Measurements from ENCODE around the gene DCUN1D2. TPM values are rescaled to one million over a fixed set of nuclear protein-coding genes. Genes with fewer than 3 reads are reported as not detected.

DCUN1D2 gene
- total RNA-seq, 4 donors from 2014 or later = 12.3 to 20.2 (median 17.3) TPM

DNA sequence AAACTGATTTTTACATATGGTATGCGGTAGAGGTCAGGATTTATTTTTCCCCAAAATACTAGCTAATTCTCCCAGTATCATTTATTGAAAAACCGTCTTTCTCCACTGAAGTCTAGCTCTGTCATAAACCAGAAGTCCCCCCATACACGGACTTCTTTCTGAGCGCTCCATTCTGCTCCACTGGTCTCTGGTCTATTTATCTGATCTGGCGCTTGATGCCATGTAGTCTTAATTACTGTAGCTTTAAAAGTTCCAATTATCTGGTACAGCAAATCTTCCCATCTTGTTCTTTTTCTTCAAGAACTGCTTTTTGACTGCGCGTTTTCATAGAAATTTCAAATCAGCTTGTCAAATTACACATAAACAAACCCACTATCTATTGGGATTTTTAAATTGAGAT, 13.7 kb downstream of the DCUN1D2 start:
- no peak overlapping the region for H3K4me3 ChIP-seq

DNA sequence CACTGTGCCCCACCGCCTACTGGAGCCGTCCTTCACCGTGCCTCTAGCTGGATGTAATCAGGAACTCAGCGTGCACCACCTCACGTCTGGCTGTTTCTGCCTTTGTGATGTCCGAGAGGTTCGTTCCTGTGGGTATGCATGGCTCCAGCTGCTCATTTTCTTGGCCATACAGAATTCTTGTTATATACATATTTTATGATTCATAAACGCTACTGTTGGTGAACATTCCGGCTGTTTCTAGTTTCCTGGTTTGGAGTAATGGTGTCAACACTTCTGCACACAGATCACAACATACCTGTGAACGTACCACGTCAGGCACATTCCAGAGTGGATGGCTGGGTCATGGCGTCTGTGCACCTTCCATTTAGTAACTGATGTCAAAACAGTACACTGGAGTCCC, 14.6 kb downstream of the DCUN1D2 start:
- Histone ChIP-seq H3K27me3 (no peaks in the 10 kb centered on the region), H3K36me3 (peaks cover 0 to 94% of the 10 kb centered on the region in 2 donors), H3K9me3 (no peaks in the 10 kb centered on the region), H3K4me1 (no peaks in the 10 kb centered on the region), H3K27ac (no peak overlapping the region), H3K4me3 (no peak overlapping the region)
- ATAC-seq = no peak
- 88 to 94% methylated on average over 4 to 8 of the region's 12 CpGs for WGBS, 2 donors (ENCODE audit: low coverage in 1 of 2)
- TF ChIP-seq EP300 (IDR thresholded peaks at IDR 0.05) (no peak), POLR2AphosphoS5 (IDR thresholded peaks at IDR 0.05) (no peak), POLR2A (IDR thresholded peaks at IDR 0.05) (no peak)
- TF ChIP-seq, protein P1, sequence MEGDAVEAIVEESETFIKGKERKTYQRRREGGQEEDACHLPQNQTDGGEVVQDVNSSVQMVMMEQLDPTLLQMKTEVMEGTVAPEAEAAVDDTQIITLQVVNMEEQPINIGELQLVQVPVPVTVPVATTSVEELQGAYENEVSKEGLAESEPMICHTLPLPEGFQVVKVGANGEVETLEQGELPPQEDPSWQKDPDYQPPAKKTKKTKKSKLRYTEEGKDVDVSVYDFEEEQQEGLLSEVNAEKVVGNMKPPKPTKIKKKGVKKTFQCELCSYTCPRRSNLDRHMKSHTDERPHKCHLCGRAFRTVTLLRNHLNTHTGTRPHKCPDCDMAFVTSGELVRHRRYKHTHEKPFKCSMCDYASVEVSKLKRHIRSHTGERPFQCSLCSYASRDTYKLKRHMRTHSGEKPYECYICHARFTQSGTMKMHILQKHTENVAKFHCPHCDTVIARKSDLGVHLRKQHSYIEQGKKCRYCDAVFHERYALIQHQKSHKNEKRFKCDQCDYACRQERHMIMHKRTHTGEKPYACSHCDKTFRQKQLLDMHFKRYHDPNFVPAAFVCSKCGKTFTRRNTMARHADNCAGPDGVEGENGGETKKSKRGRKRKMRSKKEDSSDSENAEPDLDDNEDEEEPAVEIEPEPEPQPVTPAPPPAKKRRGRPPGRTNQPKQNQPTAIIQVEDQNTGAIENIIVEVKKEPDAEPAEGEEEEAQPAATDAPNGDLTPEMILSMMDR (IDR thresholded peaks at IDR 0.05) = no peak

More for the DNA sequence above, 13.7 kb downstream of the DCUN1D2 start:
- Histone ChIP-seq H3K36me3 (peaks cover 0 to 85% of the 10 kb centered on the region in 2 donors), H3K27me3 (no peaks in the 10 kb centered on the region), H3K9me3 (no peaks in the 10 kb centered on the region), H3K27ac (no peak overlapping the region), H3K4me1 (peaks cover 0 to 4% (median 0%) of the 10 kb centered on the region in 3 donors)
- WGBS, 2 donors (ENCODE audit: low coverage in 1 of 2) = 88 to 98% methylated on average over 5 to 7 of the region's 7 CpGs
- TF ChIP-seq, protein P1 (IDR thresholded peaks at IDR 0.05) = no peak
- TF ChIP-seq POLR2AphosphoS5 (IDR thresholded peaks at IDR 0.05) = no peak
- no peak for TF ChIP-seq POLR2A (IDR thresholded peaks at IDR 0.05)
- TF ChIP-seq EP300 (IDR thresholded peaks at IDR 0.05) = no peak
- no peak for ATAC-seq

DNA sequence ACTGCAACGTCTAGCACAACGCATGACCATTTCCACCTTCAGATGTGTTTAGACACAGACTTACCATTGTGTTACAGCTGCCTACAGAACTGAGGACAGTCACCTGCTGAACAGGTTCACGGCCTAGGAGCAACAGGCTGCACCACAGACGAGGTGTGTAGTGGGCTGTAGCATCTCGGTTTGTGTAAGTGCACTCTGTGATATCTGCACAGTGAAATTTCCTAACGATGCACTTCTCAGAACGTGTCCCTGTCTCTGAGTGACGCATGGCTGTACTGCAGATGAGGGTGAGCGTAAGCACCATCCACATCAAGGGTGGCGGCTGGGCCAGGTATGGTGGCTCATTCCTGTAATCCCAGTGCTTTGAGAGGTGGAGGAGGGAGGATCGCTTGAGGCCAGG, 15.2 kb downstream of the DCUN1D2 start:
- Histone ChIP-seq H3K36me3 (peaks cover 0 to 93% of the 10 kb centered on the region in 2 donors), H3K9me3 (no peaks in the 10 kb centered on the region), H3K4me3 (no peak overlapping the region), H3K4me1 (no peaks in the 10 kb centered on the region), H3K27me3 (no peaks in the 10 kb centered on the region), H3K27ac (no peak overlapping the region)
- no peak for ATAC-seq
- 87 to 100% methylated on average over 5 to 8 of the region's 11 CpGs for WGBS, 2 donors (ENCODE audit: low coverage in 1 of 2)
- TF ChIP-seq POLR2A (IDR thresholded peaks at IDR 0.05) (no peak), EP300 (IDR thresholded peaks at IDR 0.05) (no peak), POLR2AphosphoS5 (IDR thresholded peaks at IDR 0.05) (no peak)
- TF ChIP-seq, protein P1 (IDR thresholded peaks at IDR 0.05) = no peak

DNA sequence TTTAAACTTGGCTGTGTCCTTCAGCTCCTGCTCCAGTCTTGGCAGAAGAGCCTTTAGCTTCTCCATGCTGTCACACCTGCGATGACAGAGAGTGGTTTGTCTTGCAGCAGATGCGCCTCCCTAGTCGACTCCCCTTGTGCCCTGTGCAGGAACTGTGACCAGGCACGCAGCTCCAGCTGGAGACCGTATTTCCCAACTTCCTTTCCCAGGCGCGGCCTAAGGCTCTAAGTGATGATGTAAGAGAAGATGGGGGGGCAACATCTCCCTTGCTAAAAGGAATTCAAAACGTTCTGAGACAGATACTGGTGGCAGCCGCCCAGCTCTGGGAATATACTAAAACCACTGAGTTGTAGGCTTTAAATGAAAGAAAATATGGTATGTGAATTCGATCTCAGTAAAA, 16.3 kb downstream of the DCUN1D2 start:
- no peaks in the 10 kb centered on the region for H3K9me3 ChIP-seq
- ATAC-seq = peak; percentile 55
- H3K27ac ChIP-seq = no peak overlapping the region
- H3K4me1 ChIP-seq = no peaks in the 10 kb centered on the region
- TF ChIP-seq POLR2AphosphoS5 (IDR thresholded peaks at IDR 0.05) (no peak), EP300 (IDR thresholded peaks at IDR 0.05) (no peak), POLR2A (IDR thresholded peaks at IDR 0.05) (no peak)
- TF ChIP-seq, protein P1 (IDR thresholded peaks at IDR 0.05) = no peak
- H3K36me3 ChIP-seq = peaks cover 0 to 91% of the 10 kb centered on the region in 2 donors
- H3K4me3 ChIP-seq = no peak overlapping the region
- WGBS, 2 donors (ENCODE audit: low coverage in 1 of 2) = 68 to 70% methylated on average over 3 to 8 of the region's 10 CpGs
- H3K27me3 ChIP-seq = no peaks in the 10 kb centered on the region

DNA sequence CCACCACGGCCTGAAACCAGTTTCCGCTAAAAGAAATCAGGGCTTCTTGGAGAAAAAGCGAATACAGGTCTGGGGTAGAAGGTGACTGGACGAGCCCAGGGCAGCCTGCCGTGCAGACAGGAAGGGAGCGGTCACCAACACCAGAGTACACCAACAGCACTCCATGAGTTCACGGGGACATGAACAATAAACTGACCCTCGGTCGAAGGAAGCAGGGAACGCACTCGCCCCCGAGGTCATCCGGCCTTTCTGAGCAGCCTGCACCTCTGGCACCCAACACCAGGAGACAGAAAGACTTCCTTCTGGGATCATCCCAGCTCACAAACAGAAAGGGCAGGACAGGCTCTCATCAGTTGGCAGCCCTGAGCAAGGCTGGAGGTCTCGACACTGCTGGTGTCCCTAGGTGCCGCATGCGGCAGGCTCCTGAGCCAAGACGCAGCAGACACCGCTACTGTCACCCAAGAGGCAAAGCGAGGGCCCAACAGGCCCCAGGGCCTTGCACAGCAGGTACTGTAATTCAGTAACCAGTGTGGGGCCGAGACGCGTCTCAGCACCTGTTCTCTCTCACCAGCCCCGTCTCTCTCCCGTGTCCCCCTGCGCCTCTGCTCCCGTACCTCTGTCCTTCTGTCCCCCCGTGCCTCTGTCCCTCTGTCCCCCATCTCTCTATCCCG, 18.0 kb downstream of the DCUN1D2 start:
- peak; percentile 67 for ATAC-seq
- Histone ChIP-seq H3K4me1 (no peaks in the 10 kb centered on the region), H3K36me3 (peaks cover 0 to 91% of the 10 kb centered on the region in 2 donors), H3K27ac (peak overlapping the region in 3 of 4 donors; percentile 44 to 57 (median 45)), H3K27me3 (no peaks in the 10 kb centered on the region), H3K4me3 (no peak overlapping the region), H3K9me3 (no peaks in the 10 kb centered on the region)
- WGBS, 2 donors (ENCODE audit: low coverage in 1 of 2) = 66 to 84% methylated on average over 12 to 16 of the region's 28 CpGs
- TF ChIP-seq, protein P1 (IDR thresholded peaks at IDR 0.05) = no peak
- TF ChIP-seq POLR2AphosphoS5 (IDR thresholded peaks at IDR 0.05) (no peak), POLR2A (IDR thresholded peaks at IDR 0.05) (no peak), EP300 (IDR thresholded peaks at IDR 0.05) (no peak)
